Astrocyte (in vitro differentiated cells and primary cell): ENCODE results near the gene FADS3. TPM values are rescaled to one million over a fixed set of nuclear protein-coding genes. Genes with fewer than 3 reads are reported as not detected.

ENCODE experiments used
- DNase-seq: peaks from one replicate; pipeline ENCODE4 v3.0.0-alpha.2; 2010; ENCODE audit warnings: low read depth
- FAIRE-seq: peaks from 2 replicates; lab custom pipeline; 2011; peaks lifted over from hg19 to GRCh38; lab: Jason Lieb, UNC
- H2AFZ ChIP-seq: 2 replicates; pipeline ENCODE4 v1.6.0; 2012; ENCODE audit warnings: low read depth, low read length, inconsistent platforms
- H3K27ac ChIP-seq: 2 replicates; pipeline ENCODE4 v1.5.1; 2011; ENCODE audit warnings: low read depth, low read length, inconsistent platforms
- H3K27me3 ChIP-seq: 2 replicates; pipeline ENCODE4 v1.6.0; 2011; ENCODE audit warnings: low read length, inconsistent platforms; ENCODE audit not compliant: insufficient read depth
- H3K36me3 ChIP-seq: 2 replicates; pipeline ENCODE4 v1.5.1; 2011; ENCODE audit warnings: low read length, inconsistent platforms; ENCODE audit not compliant: insufficient read depth
- H3K4me1 ChIP-seq: 2 replicates; pipeline ENCODE4 v1.5.1; 2011; ENCODE audit warnings: low read length, inconsistent platforms; ENCODE audit not compliant: insufficient read depth
- H3K4me2 ChIP-seq: 2 replicates; pipeline ENCODE4 v1.6.0; 2012; ENCODE audit warnings: low read length, inconsistent platforms
- H3K4me3 ChIP-seq: 2 replicates; pipeline ENCODE4 v1.5.1; 2011; ENCODE audit warnings: low read depth, mild to moderate bottlenecking, low read length, inconsistent platforms; ENCODE audit not compliant: insufficient read depth
- H3K79me2 ChIP-seq: 2 replicates; pipeline ENCODE4 v1.6.0; 2012; ENCODE audit warnings: mild to moderate bottlenecking, low read length, inconsistent platforms; ENCODE audit not compliant: insufficient read depth
- H3K9ac ChIP-seq: 2 replicates; pipeline ENCODE4 v1.6.0; 2012; ENCODE audit warnings: mild to moderate bottlenecking, low read length, inconsistent platforms
- H3K9me3 ChIP-seq: 2 replicates; pipeline ENCODE4 v1.5.1; 2012; ENCODE audit warnings: low read depth, mild to moderate bottlenecking, low read length, inconsistent platforms; ENCODE audit not compliant: insufficient read depth
- H4K20me1 ChIP-seq: 2 replicates; pipeline ENCODE4 v1.6.0; 2012; ENCODE audit warnings: low read length, inconsistent platforms; ENCODE audit not compliant: insufficient read depth
- H3K27ac Mint-ChIP-seq: one replicate; pipeline ENCODE4 v1.8.0; 2021; ENCODE audit warnings: mild to moderate bottlenecking, mixed read lengths; ENCODE audit not compliant: unreplicated experiment
- H3K27me3 Mint-ChIP-seq: one replicate; pipeline ENCODE4 v1.8.0; 2021; ENCODE audit warnings: low read depth, mixed read lengths; ENCODE audit not compliant: unreplicated experiment
- H3K36me3 Mint-ChIP-seq: one replicate; pipeline ENCODE4 v1.8.0; 2021; ENCODE audit warnings: low read depth, mixed read lengths; ENCODE audit not compliant: unreplicated experiment
- H3K4me1 Mint-ChIP-seq: one replicate; pipeline ENCODE4 v1.8.0; 2021; ENCODE audit warnings: low read depth, mixed read lengths; ENCODE audit not compliant: unreplicated experiment
- H3K4me3 Mint-ChIP-seq: one replicate; pipeline ENCODE4 v1.8.0; 2021; ENCODE audit warnings: mild to moderate bottlenecking, moderate library complexity, mixed read lengths; ENCODE audit not compliant: unreplicated experiment
- H3K9me3 Mint-ChIP-seq: one replicate; pipeline ENCODE4 v1.8.0; 2021; ENCODE audit warnings: mild to moderate bottlenecking, mixed read lengths; ENCODE audit not compliant: unreplicated experiment
- EZH2 ChIP-seq: IDR thresholded peaks from 2 replicates; pipeline ENCODE4 v1.6.1; 2012; ENCODE audit warnings: mild to moderate bottlenecking, low read length, inconsistent platforms; ENCODE audit not compliant: insufficient read depth
- total RNA-seq: library from RNA; stranded (reverse); gene quantifications from 2 replicates; pipeline ENCODE4 v1.2.1, GENCODE V29; 2021
- TF ChIP-seq, protein P1 (sequence below): IDR thresholded peaks from 2 replicates; pipeline ENCODE4 v1.5.1; 2011; ENCODE audit warnings: low read depth, mild to moderate bottlenecking, inconsistent platforms, low read length, moderate library complexity; ENCODE audit not compliant: insufficient read depth

FADS3 gene
- total RNA-seq, 1 donor from 2014 or later = 59.1 TPM

- Histone ChIP-seq H3K79me2 (peaks cover 11% of the 10 kb centered on the region), H3K9me3 (no peaks in the 10 kb centered on the region), H3K27me3 (no peaks in the 10 kb centered on the region), H3K4me3 (no peak overlapping the region), H3K4me2 (no peak overlapping the region), H3K9ac (no peak overlapping the region), H2AFZ (no peak overlapping the region), H3K4me1 (no peaks in the 10 kb centered on the region), H4K20me1 (peaks cover 16% of the 10 kb centered on the region), H3K27ac (no peak overlapping the region), H3K36me3 (no peaks in the 10 kb centered on the region)
- H3K36me3 Mint-ChIP-seq = peaks cover 23% of the 10 kb centered on the region
- H3K27me3 Mint-ChIP-seq = peaks cover 5% of the 10 kb centered on the region
- H3K27ac Mint-ChIP-seq = no peak overlapping the region
- peaks cover under 1% of the 10 kb centered on the region for H3K9me3 Mint-ChIP-seq
- no peak for DNase-seq
- FAIRE-seq = no peak
- no peak for TF ChIP-seq EZH2
- TF ChIP-seq, protein P1, sequence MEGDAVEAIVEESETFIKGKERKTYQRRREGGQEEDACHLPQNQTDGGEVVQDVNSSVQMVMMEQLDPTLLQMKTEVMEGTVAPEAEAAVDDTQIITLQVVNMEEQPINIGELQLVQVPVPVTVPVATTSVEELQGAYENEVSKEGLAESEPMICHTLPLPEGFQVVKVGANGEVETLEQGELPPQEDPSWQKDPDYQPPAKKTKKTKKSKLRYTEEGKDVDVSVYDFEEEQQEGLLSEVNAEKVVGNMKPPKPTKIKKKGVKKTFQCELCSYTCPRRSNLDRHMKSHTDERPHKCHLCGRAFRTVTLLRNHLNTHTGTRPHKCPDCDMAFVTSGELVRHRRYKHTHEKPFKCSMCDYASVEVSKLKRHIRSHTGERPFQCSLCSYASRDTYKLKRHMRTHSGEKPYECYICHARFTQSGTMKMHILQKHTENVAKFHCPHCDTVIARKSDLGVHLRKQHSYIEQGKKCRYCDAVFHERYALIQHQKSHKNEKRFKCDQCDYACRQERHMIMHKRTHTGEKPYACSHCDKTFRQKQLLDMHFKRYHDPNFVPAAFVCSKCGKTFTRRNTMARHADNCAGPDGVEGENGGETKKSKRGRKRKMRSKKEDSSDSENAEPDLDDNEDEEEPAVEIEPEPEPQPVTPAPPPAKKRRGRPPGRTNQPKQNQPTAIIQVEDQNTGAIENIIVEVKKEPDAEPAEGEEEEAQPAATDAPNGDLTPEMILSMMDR = no peak
- H3K4me3 Mint-ChIP-seq = no peak overlapping the region
- H3K4me1 Mint-ChIP-seq = peaks cover 7% of the 10 kb centered on the region
Observed at GRCh38 chr11:61879152-61879551, 12.2 kb downstream of the FADS3 start.

- no peaks in the 10 kb centered on the region for H3K9me3 ChIP-seq
- TF ChIP-seq, protein P1 = no peak
- no peak overlapping the region for H3K4me2 ChIP-seq
- H3K4me1 ChIP-seq = peaks cover 8% of the 10 kb centered on the region
- no peaks in the 10 kb centered on the region for H3K36me3 ChIP-seq
- H3K9ac ChIP-seq = no peak overlapping the region
- peaks cover 6% of the 10 kb centered on the region for H3K4me1 Mint-ChIP-seq
- H3K27ac Mint-ChIP-seq = no peak overlapping the region
- H3K4me3 ChIP-seq = no peak overlapping the region
- no peaks in the 10 kb centered on the region for H3K27me3 ChIP-seq
- no peak for DNase-seq
- FAIRE-seq = no peak
- no peaks in the 10 kb centered on the region for H4K20me1 ChIP-seq
- no peaks in the 10 kb centered on the region for H3K79me2 ChIP-seq
- H3K9me3 Mint-ChIP-seq = peaks cover 3% of the 10 kb centered on the region
- no peak overlapping the region for H3K4me3 Mint-ChIP-seq
- H2AFZ ChIP-seq = no peak overlapping the region
- H3K27me3 Mint-ChIP-seq = peaks cover 6% of the 10 kb centered on the region
- peaks cover 26% of the 10 kb centered on the region for H3K36me3 Mint-ChIP-seq
- H3K27ac ChIP-seq = no peak overlapping the region
Observed at GRCh38 chr11:61875698-61876097, 15.6 kb downstream of the FADS3 start.

DNA sequence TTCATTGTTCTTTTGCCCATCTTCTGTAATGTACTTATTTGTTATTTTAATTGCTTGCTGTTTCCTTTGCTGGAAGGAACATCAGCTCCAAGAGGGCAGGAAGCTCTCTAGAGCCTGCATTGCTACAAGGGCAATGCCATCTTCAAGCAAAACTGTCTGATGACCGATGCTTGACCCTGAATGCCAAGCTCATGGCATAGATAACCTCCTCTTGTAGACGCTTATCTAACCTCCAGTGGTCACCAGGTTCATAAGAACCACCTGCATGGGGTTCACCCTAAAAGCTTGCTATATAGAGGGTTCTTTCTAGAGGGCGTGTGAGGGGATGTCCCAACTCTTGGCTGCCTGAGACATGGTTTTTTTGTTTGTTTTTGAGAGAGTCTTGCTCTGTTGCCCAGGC, 16.5 kb downstream of the FADS3 start:
- Histone ChIP-seq H3K9me3 (no peaks in the 10 kb centered on the region), H3K27ac (no peak overlapping the region), H3K4me2 (no peak overlapping the region), H3K27me3 (no peaks in the 10 kb centered on the region), H3K9ac (no peak overlapping the region), H4K20me1 (no peaks in the 10 kb centered on the region), H3K4me3 (no peak overlapping the region), H3K36me3 (no peaks in the 10 kb centered on the region), H3K4me1 (peaks cover 9% of the 10 kb centered on the region), H3K79me2 (no peaks in the 10 kb centered on the region), H2AFZ (no peak overlapping the region)
- peaks cover 3% of the 10 kb centered on the region for H3K4me1 Mint-ChIP-seq
- DNase-seq (no peak), FAIRE-seq (no peak)
- H3K27me3 Mint-ChIP-seq = peaks cover 6% of the 10 kb centered on the region
- H3K27ac Mint-ChIP-seq = no peak overlapping the region
- peaks cover 19% of the 10 kb centered on the region for H3K36me3 Mint-ChIP-seq
- no peak for TF ChIP-seq EZH2
- TF ChIP-seq, protein P1 = no peak
- no peak overlapping the region for H3K4me3 Mint-ChIP-seq
- peaks cover 3% of the 10 kb centered on the region for H3K9me3 Mint-ChIP-seq
